Lower leg skin (tissue), 4 donors: Measurements from ENCODE around the gene GRIK2. TPM values are rescaled to one million over a fixed set of nuclear protein-coding genes. Genes with fewer than 3 reads are reported as not detected.

Experiments used
- DNase-seq, 2 donors: peaks; one replicate each; pipeline ENCODE4 v3.0.0-alpha.2; 2019; ENCODE audit warnings: low spot score in 2 of 2
- H3K4me3 ChIP-seq: fragments of 200-600 bp; sonication (generic); 2 replicates; pipeline ENCODE4 v1.5.1; 2017; ENCODE audit warnings: mild to moderate bottlenecking, low read depth; ENCODE audit not compliant: poor library complexity, severe bottlenecking
- POLR2A ChIP-seq, 2 donors: fragments of 450-650 bp; IDR thresholded peaks; one replicate each; pipeline ENCODE4 v1.6.1; 2016 to 2017; ENCODE audit warnings: antibody characterized with exemption in 2 of 2, mild to moderate bottlenecking in 1 of 2, moderate library complexity in 1 of 2
- WGBS, 2 donors: methylation state at CpG; one replicate each; pipeline ENCODE4 v1.1.5; 2018; 5-methylcytosine and 5-hydroxymethylcytosine counted together
- intact Hi-C: fragments of 100-400 bp; cut with DNase I; formaldehyde crosslinking; loops from one replicate; pipeline ENCODE4 v1.15.0; 2023; ENCODE audit warnings: low total_unique reads
- total RNA-seq, 4 donors: library from RNA; depleted of rRNA; stranded (reverse); fragments of >200 nt; gene quantifications; one replicate each; pipeline ENCODE4 v1.1.0, GENCODE V29; 2016
- TF ChIP-seq, protein P1 (sequence below), 3 donors: fragments of 450-650 bp; IDR thresholded peaks; one replicate each; pipeline ENCODE4 v1.5.1; 2016; ENCODE audit warnings: antibody characterized with exemption in 3 of 3, mild to moderate bottlenecking in 3 of 3, moderate library complexity in 2 of 3

Gene GRIK2
- total RNA-seq, 4 donors from 2014 or later = 0.04 to 2.0 (median 0.60) TPM

DNA sequence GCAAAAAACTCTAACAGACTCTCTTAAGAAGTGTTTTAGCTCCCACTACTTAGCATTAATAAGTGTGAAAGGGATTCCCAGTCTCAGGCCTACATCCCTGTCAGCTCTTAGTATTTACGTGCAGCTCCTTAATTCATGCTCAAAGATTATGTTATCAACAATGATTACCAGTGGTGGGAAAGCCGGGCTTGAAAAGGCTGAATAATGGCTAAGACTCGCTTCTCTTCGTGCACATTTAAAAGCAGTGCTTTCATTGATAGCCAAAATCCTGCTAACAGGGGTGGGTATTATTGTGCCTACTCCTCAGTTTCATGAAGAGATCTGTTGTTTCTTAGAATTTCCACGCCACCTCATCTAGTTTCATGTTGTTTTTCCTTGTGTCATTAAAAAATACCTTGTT, 518.8 kb downstream of the GRIK2 start:
- no peak for DNase-seq
- WGBS, 2 donors = 84 to 88% methylated on average over 5 of the region's 5 CpGs
- TF ChIP-seq POLR2A (IDR thresholded peaks at IDR 0.05) = no peak
- TF ChIP-seq, protein P1, sequence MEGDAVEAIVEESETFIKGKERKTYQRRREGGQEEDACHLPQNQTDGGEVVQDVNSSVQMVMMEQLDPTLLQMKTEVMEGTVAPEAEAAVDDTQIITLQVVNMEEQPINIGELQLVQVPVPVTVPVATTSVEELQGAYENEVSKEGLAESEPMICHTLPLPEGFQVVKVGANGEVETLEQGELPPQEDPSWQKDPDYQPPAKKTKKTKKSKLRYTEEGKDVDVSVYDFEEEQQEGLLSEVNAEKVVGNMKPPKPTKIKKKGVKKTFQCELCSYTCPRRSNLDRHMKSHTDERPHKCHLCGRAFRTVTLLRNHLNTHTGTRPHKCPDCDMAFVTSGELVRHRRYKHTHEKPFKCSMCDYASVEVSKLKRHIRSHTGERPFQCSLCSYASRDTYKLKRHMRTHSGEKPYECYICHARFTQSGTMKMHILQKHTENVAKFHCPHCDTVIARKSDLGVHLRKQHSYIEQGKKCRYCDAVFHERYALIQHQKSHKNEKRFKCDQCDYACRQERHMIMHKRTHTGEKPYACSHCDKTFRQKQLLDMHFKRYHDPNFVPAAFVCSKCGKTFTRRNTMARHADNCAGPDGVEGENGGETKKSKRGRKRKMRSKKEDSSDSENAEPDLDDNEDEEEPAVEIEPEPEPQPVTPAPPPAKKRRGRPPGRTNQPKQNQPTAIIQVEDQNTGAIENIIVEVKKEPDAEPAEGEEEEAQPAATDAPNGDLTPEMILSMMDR (IDR thresholded peaks at IDR 0.05) = no peak
- intact Hi-C loops = no loop called here
- H3K4me3 ChIP-seq = no peak overlapping the region

DNA sequence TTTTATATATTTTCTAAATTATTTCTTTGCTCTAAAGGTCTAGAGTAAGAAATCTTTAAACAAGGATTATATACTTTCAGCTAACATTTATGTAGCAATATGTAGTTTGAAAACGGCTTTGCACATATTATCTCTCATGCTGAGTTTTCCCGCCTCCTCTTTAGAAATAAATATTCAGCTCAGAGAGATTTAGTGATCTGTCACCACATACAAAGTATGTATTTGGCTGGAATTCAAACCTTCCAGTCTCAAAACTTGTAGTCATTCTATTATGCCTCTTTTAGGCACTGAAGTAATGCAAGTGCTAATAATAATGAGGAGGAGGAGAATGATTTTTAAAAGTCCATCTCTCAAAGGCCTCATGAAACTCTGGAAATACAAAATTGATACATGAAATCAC, 525.0 kb downstream of the GRIK2 start:
- intact Hi-C loops = no loop called here
- 52% methylated on average over 2 of the region's 2 CpGs for WGBS, 2 donors
- TF ChIP-seq, protein P1 (IDR thresholded peaks at IDR 0.05) = no peak
- TF ChIP-seq POLR2A (IDR thresholded peaks at IDR 0.05) = no peak
- no peak overlapping the region for H3K4me3 ChIP-seq
- DNase-seq = no peak

DNA sequence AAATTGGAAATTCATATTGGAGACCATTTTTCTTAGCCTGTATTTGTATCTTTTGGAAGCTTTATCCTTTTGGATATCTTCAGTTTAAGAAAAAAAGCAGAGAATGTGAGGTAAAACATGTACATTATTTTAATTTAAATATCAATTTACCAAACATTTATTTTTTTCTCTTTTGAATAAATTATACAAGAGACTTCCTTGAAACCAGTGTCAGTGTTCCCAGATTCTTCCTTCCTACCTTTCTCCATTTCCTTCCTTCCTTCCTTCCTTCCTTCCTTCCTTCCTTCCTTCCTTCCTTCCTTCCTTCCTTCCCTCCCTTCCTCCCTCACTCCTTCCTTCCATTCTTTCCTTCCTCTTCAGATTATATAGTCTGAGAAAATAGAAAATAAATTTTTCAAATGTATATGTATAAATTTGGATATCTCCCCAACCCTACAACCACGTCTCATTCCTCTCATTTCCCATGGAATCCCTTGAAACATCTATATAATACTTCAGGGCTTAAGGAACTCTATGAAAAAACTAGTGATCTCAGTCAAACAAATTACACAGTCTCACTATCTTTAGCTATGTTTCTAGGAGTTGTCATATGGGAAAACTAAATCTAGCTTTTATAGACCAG, 528.4 kb downstream of the GRIK2 start:
- WGBS, 2 donors = 74 to 90% methylated on average over 1 of the region's 1 CpG
- intact Hi-C loops = no loop called here
- TF ChIP-seq, protein P1 (IDR thresholded peaks at IDR 0.05) = no peak
- no peak for TF ChIP-seq POLR2A (IDR thresholded peaks at IDR 0.05)
- no peak overlapping the region for H3K4me3 ChIP-seq
- DNase-seq = no peak

DNA sequence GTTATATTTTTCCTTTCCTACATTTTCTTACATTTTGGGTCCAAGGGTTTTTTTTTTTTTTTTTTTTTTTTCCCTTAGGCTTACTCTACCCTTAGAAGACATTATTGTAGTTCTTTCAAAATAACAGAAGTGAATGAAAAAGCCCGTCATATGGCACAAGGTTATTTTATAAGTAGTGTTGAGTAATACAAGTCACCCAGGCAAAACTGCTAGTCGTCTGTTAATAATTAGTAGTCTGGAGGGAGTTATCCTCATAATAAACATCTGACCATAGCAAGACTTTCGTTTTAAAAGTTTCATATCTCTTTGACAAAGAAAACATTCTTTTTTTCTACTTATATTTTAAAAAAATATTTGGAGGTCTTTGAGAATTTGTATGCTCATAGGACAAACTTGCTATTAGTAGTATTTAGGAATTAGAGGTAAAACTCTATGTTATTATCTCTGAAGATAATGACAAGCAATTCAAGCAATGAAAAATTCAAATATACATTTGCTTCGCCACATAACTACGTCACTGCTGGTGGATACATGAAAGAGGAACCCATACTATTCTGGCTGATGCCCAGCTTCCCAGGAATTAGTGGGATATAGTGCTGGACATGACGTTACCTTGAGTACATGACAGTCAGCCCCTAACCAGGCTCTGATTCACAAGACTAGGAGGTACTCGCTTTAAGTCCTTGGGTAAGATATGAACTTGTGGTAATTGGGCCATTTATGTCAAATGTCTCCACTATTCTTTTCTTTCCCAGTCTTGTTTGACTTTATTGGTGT, 532.8 kb downstream of the GRIK2 start:
- WGBS, 2 donors = 73 to 76% methylated on average over 7 of the region's 7 CpGs
- DNase-seq = no peak
- TF ChIP-seq, protein P1 (IDR thresholded peaks at IDR 0.05) = no peak
- TF ChIP-seq POLR2A (IDR thresholded peaks at IDR 0.05) = no peak
- intact Hi-C loops = no loop called here
- no peak overlapping the region for H3K4me3 ChIP-seq

DNA sequence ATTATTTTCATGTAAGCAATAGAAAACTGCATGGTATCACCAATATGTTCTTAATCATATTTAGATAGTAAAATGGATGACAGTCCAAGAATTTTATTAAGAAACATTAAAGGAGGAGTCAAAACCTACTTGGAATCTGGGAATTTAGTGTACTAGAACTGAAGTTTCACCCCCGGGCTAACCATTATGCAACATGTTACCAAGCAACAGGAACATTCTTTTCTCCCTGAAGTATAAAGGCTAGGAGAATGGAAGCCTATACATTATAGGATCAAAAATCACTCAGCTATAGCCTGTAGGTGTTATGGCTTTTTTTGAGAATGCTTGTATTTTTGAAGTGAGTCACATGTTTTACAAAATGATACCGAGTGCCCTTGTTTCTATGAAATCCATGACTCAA, 538.3 kb downstream of the GRIK2 start:
- H3K4me3 ChIP-seq = no peak overlapping the region
- no peak for TF ChIP-seq POLR2A (IDR thresholded peaks at IDR 0.05)
- TF ChIP-seq, protein P1 (IDR thresholded peaks at IDR 0.05) = no peak
- intact Hi-C loops = no loop called here
- no peak for DNase-seq
- 41 to 44% methylated on average over 2 of the region's 2 CpGs for WGBS, 2 donors
